Esophagus squamous epithelium (tissue), 5 donors: ENCODE measurements around the gene ADAM22. TPM values are rescaled to one million over a fixed set of nuclear protein-coding genes. Genes with fewer than 3 reads are reported as not detected.
"Not testable (repeated sequence)": the region's sequence is repeated elsewhere in the genome, so short reads cannot be mapped to it uniquely, and the experiment has no call there.

Source experiments
- DNase-seq: peaks from one replicate; lab custom pipeline; 2025; lab: John Stamatoyannopoulos, UW
- H3K27ac ChIP-seq, 4 donors: fragments of 200-600 bp; sonication (generic); one replicate each; pipeline ENCODE4 v1.5.1; 2016 to 2019; ENCODE audit warnings: mild to moderate bottlenecking in 1 of 4
- H3K27me3 ChIP-seq, 4 donors: fragments of 200-600 bp; sonication (generic); 1 replicate in 3 of 4; 2 replicates in 1 of 4; pipeline versions ENCODE4 v1.5.1 to v1.6.0; 2017 to 2021; ENCODE audit warnings: antibody characterized with exemption in 1 of 4
- H3K36me3 ChIP-seq, 3 donors: fragments of 200-600 bp; sonication (generic); one replicate each; pipeline ENCODE4 v1.5.1; 2016 to 2019
- H3K4me1 ChIP-seq, 3 donors: fragments of 200-600 bp; sonication (generic); one replicate each; pipeline ENCODE4 v1.5.1; 2017 to 2019
- H3K4me3 ChIP-seq, 4 donors: fragments of 200-600 bp; sonication (generic); 1 replicate in 3 of 4; 2 replicates in 1 of 4; pipeline ENCODE4 v1.5.1; 2016 to 2019; ENCODE audit warnings: mild to moderate bottlenecking in 2 of 4, moderate library complexity in 1 of 4
- H3K9me3 ChIP-seq, 3 donors: fragments of 200-600 bp; sonication (generic); one replicate each; pipeline ENCODE4 v1.5.1; 2016 to 2019
- POLR2A ChIP-seq, 4 donors: fragments of 450-650 bp; IDR thresholded peaks; one replicate each; pipeline ENCODE4 v1.6.1; 2017; ENCODE audit warnings: antibody characterized with exemption in 4 of 4, mild to moderate bottlenecking in 4 of 4, moderate library complexity in 3 of 4
- WGBS, 2 donors: methylation state at CpG; one replicate each; pipeline ENCODE4 v1.1.5; 2018; 5-methylcytosine and 5-hydroxymethylcytosine counted together
- intact Hi-C: fragments of 100-400 bp; cut with DNase I; formaldehyde crosslinking; loops from one replicate; pipeline ENCODE4 v1.15.0; 2022
- total RNA-seq, 4 donors: library from RNA; depleted of rRNA; stranded (reverse); fragments of >200 nt; gene quantifications; one replicate each; pipeline ENCODE4 v1.1.0, GENCODE V29; 2016
- TF ChIP-seq, protein P1 (sequence below), 6 experiments: fragments of 450-650 bp in 4 of 6; fragments of 200-600 bp in 2 of 6; sonication (generic) in 2 of 6; IDR thresholded peaks; one replicate each; pipeline ENCODE4 v1.5.1; 2016 to 2019; ENCODE audit warnings: antibody characterized with exemption in 6 of 6, mild to moderate bottlenecking in 4 of 6, moderate library complexity in 4 of 6
- donor health status: DM: yes; HTN: yes; CAD: no.

Gene ADAM22
- total RNA-seq, 4 donors from 2014 or later, result 0.61 to 1.4 (median 1.1) TPM

DNA sequence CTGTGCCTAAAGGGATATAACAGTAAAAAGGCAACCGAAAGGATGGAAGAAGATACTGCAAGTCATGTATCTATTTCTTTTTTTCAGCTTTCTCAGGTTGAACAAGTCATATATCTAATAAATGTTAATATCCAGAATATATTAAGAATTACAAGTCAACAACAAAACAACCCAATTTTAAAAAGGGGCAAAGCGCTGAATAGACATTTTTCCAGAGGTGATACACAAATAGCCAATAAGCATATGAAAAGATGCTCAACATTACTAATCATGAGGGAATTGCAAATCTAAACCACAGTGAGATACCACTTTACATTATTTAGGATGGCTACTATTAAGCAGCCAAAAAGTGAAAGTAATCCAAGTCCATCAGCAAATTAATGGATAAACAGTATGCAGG is 34.8 kb upstream of the ADAM22 start:
- no peaks in the 10 kb centered on the region for H3K9me3 ChIP-seq
- no peak for DNase-seq
- peaks cover 0 to 55% (median 5%) of the 10 kb centered on the region in 3 donors for H3K36me3 ChIP-seq
- 100% methylated on average over 2 of the region's 2 CpGs for WGBS, 2 donors
- no peaks in the 10 kb centered on the region for H3K27me3 ChIP-seq
- intact Hi-C loops, result no loop called here
- H3K4me3 ChIP-seq, result no peak overlapping the region
- TF ChIP-seq, protein P1, sequence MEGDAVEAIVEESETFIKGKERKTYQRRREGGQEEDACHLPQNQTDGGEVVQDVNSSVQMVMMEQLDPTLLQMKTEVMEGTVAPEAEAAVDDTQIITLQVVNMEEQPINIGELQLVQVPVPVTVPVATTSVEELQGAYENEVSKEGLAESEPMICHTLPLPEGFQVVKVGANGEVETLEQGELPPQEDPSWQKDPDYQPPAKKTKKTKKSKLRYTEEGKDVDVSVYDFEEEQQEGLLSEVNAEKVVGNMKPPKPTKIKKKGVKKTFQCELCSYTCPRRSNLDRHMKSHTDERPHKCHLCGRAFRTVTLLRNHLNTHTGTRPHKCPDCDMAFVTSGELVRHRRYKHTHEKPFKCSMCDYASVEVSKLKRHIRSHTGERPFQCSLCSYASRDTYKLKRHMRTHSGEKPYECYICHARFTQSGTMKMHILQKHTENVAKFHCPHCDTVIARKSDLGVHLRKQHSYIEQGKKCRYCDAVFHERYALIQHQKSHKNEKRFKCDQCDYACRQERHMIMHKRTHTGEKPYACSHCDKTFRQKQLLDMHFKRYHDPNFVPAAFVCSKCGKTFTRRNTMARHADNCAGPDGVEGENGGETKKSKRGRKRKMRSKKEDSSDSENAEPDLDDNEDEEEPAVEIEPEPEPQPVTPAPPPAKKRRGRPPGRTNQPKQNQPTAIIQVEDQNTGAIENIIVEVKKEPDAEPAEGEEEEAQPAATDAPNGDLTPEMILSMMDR (IDR thresholded peaks at IDR 0.05), result no peak
- TF ChIP-seq POLR2A (IDR thresholded peaks at IDR 0.05), result no peak
- no peak overlapping the region for H3K27ac ChIP-seq
- H3K4me1 ChIP-seq, result no peaks in the 10 kb centered on the region

DNA sequence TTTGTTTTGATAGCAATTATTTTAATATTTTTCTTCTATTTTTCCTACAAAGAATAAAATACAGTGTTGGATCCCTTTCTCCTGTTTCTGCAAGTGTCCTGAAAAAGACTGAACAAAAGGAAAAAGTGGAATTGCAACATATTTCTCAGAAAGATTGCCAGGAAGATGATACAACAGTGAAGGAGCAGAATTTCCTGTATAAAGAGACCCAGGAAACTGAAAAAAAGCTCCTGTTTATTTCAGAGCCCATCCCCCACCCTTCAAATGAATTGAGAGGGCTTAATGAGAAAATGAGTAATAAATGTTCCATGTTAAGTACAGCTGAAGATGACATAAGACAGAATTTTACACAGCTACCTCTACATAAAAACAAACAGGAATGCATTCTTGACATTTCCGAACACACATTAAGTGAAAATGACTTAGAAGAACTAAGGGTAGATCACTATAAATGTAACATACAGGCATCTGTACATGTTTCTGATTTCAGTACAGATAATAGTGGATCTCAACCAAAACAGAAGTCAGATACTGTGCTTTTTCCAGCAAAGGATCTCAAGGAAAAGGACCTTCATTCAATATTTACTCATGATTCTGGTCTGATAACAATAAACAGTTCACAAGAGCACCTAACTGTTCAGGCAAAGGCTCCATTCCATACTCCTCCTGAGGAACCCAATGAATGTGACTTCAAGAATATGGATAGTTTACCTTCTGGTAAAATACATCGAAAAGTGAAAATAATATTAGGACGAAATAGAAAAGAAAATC is 26.7 kb upstream of the ADAM22 start:
- H3K9me3 ChIP-seq, H3K27ac ChIP-seq, H3K4me1 ChIP-seq, DNase-seq, H3K27me3 ChIP-seq, intact Hi-C loops, H3K4me3 ChIP-seq: not testable (repeated sequence)
- H3K36me3 ChIP-seq, result peaks cover 0 to 41% (median 0%) of the 10 kb centered on the region in 3 donors
- WGBS, 2 donors, result 94 to 98% methylated on average over 3 of the region's 3 CpGs

DNA sequence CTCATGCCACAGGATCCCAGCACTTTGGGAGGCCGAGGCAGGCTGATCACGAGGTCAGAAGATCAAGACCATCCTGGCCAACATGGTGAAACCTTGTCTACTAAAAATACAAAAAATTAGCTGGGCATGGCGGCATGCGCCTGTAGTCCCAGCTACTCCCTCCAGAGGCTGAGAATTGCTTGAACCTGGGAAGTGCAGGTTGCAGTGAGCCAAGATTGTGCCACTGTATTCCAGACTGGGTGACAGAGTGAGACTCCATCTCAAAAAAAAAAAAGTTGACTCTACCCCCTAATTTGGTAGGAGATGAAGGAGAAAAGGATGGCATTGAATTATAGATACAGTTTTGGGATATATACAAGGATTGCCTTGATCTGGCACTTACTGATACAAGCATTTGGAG is 25.2 kb upstream of the ADAM22 start:
- H3K36me3 ChIP-seq, result peaks cover 0 to 32% (median 0%) of the 10 kb centered on the region in 3 donors
- DNase-seq, H3K9me3 ChIP-seq, H3K4me3 ChIP-seq, H3K27ac ChIP-seq, intact Hi-C loops, H3K27me3 ChIP-seq, H3K4me1 ChIP-seq: not testable (repeated sequence)
- WGBS, 2 donors, result 96 to 97% methylated on average over 4 of the region's 4 CpGs

DNA sequence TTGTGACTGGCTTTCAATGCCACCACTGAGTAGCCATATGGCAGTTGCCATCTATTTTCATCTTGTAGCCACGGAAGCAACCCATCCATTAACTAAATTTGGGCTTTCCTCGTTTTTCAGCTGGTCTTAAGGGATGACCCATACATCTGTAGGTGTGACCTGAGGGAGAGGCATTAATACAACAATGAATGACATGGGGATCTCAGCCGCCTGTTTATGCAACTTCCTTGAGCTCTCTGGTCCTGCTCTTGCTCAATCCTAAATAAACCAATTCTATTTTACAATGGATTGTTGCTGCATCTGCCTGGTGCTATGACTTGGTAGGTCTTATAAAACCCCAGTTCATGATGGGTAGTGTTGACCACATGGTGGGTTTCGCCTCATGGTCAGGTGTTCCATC is 21.9 kb upstream of the ADAM22 start:
- no peak overlapping the region for H3K4me3 ChIP-seq
- H3K36me3 ChIP-seq, result peaks cover 0 to 8% (median 0%) of the 10 kb centered on the region in 3 donors
- intact Hi-C loops, result no loop called here
- WGBS, 2 donors, result 71 to 74% methylated on average over 4 of the region's 4 CpGs
- no peaks in the 10 kb centered on the region for H3K9me3 ChIP-seq
- H3K27me3 ChIP-seq, result no peaks in the 10 kb centered on the region
- no peak overlapping the region for H3K27ac ChIP-seq
- DNase-seq, result no peak
- no peaks in the 10 kb centered on the region for H3K4me1 ChIP-seq
- TF ChIP-seq, protein P1 (IDR thresholded peaks at IDR 0.05), result no peak
- TF ChIP-seq POLR2A (IDR thresholded peaks at IDR 0.05), result no peak

DNA sequence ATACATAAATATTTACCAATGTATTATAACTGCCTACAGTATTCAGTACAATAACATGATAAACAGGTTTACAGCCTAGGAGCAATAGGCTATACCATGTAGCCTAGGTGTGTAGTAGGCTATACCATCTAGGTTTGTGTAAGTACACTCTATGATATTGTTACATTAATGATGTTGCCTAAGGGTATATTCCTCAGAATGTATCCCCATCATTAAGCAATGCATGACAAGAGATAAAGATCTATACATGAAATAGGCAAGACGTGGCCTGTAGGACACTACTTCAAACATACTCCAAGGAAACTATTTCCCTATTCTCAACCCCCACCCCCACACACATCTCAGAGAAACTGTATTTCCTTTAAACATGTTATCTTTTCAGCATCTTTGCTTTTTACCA is 15.3 kb upstream of the ADAM22 start:
- intact Hi-C loops, result no loop called here
- DNase-seq, result no peak
- WGBS, 2 donors, result 35% methylated on average over 1 of the region's 1 CpG
- Histone ChIP-seq H3K4me3 (no peak overlapping the region), H3K36me3 (no peaks in the 10 kb centered on the region), H3K27me3 (no peaks in the 10 kb centered on the region), H3K9me3 (no peaks in the 10 kb centered on the region), H3K27ac (no peak overlapping the region), H3K4me1 (no peaks in the 10 kb centered on the region)
- TF ChIP-seq POLR2A (IDR thresholded peaks at IDR 0.05), result no peak
- TF ChIP-seq, protein P1 (IDR thresholded peaks at IDR 0.05), result no peak

DNA sequence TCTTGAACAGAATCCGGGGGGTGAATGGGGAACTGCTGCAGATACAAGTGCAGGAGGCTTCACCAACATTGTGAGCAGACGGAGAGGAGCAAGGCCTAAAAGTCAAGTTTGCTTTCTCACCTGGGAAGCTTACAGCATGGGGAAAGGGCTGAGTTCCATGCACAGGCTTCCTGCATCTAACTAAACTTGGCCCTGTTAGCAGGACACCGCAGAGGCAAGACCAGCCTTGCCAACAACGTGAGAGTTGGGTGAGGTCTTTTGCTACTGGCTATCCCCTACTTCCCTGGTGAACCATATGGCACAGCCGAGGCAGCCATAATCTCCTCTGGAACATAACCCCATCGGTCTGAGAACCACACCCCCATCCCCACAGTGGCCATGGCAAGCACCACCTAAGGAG is 14.2 kb upstream of the ADAM22 start:
- 80 to 85% methylated on average over 5 to 6 of the region's 6 CpGs for WGBS, 2 donors
- Histone ChIP-seq H3K27me3 (no peaks in the 10 kb centered on the region), H3K4me1 (no peaks in the 10 kb centered on the region), H3K27ac (no peak overlapping the region), H3K36me3 (no peaks in the 10 kb centered on the region), H3K9me3 (no peaks in the 10 kb centered on the region), H3K4me3 (no peak overlapping the region)
- TF ChIP-seq, protein P1 (IDR thresholded peaks at IDR 0.05), result no peak
- TF ChIP-seq POLR2A (IDR thresholded peaks at IDR 0.05), result no peak
- intact Hi-C loops, result no loop called here
- no peak for DNase-seq
